Suppressor macrophage (primary cell): ENCODE measurements around the gene NUTF2.
A peak's percentile ranks its signal among the peaks of the same experiment; 100 is the strongest.
"Not testable (repeated sequence)": the region's sequence is repeated elsewhere in the genome, so short reads cannot be mapped to it uniquely, and the experiment has no call there.

Experiments used
- DNase-seq, 4 experiments: peaks; one replicate each; pipeline ENCODE4 v3.0.0-alpha.2; 2020 to 2022
- total RNA-seq, 17 experiments: gene quantifications; one replicate each; lab custom pipeline; 2026; ENCODE audit warnings: mixed read lengths in 6 of 17, inconsistent platforms in 3 of 17; lab: John Stamatoyannopoulos, UW

NUTF2 gene
- 32.9 to 74.4 (median 52.8) reads per million in 17 experiments for total RNA-seq

- peak; percentile 96 to 98 (median 96) for DNase-seq
Measured at GRCh38 chr16:67846320-67847063, at the start of gene NUTF2. NUTF2 (plus strand) TSS chr16:67846933; CDS start chr16:67865131, 18,198 bp downstream.

- DNase-seq, result peak; percentile 57 to 79 (median 78)
Measured at GRCh38 chr16:67800338-67800926, 46.3 kb upstream of the NUTF2 start.

- no peak for DNase-seq
Measured at GRCh38 chr16:67801241-67801640, 45.5 kb upstream of the NUTF2 start.

GRCh38 chr16:67801883-67802282, 44.9 kb upstream of the NUTF2 start:
- no peak for DNase-seq

- DNase-seq, result peak; percentile 38 to 69 (median 68)
Measured at GRCh38 chr16:67803894-67804293, 42.8 kb upstream of the NUTF2 start.

DNA sequence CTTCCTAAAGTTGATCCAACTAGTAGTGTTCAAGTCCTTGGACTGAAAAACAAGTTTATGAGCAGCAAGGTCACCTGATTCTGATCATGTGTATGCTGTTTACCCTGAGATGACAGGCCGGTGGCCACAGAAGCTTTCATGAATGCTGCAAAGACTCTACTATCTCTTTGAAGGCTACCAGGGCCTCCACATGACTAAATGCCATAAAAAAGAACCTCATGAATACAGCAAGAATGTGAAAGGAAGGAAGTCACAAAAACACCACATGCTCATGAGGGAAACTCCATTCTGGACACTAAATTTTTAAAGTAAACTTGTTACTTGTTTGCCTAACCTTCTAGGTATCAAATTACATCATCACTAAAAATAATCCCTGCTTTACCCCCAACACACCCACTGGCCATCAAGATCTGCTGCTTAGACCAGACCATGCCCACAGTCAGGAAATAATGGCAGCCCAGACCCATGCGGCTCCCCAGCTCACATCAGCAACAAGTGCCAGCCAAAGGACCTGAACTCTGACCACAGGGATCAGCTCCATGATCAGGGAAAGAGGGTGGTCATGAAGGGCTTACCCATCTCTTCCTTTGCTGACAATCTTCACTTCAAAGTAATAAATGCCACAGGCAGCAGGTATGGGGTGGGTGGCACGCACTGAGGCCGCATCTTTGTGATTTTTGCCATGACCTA, 41.7 kb upstream of the NUTF2 start:
- peak; percentile 9 to 41 (median 32) for DNase-seq

DNA sequence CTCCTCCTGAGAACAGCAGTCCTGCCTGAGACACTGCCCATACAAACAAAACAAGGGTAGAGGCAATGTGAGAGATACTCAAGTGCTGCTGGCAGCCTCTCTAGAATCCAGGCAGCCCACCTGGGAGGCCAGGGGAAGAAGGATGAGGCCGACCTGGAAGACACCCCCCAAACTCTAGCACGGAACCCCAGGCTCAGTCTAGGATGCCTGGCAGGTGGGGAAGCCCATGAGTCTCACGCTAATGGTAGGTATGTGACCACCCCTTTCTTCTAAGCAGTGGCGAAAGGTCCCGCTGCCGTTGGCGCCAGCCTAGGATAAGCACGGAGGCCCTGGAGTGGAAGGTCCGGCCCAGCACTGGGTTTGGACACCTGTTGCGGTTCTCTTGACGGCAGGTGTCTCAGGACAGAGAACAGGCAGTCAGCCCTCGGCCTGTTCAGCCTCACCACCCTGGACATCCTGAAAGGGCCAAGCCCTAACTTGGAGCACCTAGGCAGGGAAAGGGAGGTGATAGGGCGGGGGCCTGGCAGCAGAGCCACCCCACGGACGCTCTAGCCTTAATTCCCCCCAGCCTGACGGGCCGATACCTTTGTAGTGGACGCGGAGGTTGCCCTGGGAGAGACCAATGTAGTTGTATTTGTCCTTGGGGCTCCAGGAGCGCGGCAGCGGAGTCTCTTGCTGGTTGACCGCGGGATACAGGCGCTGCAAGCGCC, 40.9 kb upstream of the NUTF2 start:
- DNase-seq, result peak in 1 of 4 experiments; percentile 6

- DNase-seq, result peak; percentile 97 to 99 (median 98)
Measured at GRCh38 chr16:67806428-67807147, 40.1 kb upstream of the NUTF2 start, which contains the start of the genes RANBP10 and TSNAXIP1. RANBP10 (minus strand) TSS chr16:67806560; CDS start chr16:67806536, 24 bp downstream. TSNAXIP1 (plus strand) TSS chr16:67806889; CDS start chr16:67807150, 261 bp downstream.

DNA sequence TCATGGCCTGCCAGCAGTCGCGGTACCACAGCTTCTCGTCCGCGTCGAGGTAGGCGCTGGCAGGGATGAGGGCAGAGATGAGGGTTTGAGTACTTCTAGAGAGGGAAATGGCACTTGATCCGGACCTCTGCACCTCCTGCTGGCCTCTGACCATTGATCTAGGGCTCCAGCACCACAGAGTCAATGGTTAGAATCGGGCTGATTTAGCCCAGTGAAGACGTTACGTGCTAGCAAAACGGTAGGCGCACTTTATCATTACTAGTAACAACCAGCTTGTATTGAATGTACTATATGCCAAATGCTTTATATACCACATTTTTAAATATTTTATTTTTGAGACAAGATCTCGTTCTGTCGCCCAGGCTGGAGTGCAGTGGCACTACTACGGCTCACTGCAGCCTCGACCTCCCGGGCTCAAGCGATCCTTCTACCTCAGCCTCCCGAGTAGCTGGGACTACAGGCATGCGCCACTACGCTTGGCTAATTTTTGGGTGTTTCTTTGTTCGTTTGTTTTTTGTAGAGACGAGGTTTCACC, 39.5 kb upstream of the NUTF2 start:
- no peak for DNase-seq

DNA sequence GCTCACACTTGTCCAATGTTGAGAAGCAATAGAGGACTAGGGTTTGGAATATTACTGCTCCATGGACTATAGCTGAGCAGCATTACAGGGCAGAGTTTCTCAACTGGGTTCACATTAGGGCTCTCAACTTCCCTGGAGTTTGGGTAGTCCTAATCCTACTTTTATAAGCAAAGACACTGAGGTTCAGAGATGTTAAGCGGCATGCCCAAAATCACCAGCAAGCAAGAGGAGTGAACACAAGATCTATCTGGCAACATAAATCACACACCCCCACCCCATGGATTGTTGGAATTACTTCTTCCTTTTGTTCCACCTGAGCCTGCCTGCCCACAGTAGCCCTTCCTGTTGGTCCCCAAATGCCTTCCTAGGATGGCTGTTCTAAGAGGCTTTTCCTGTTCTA, 34.8 kb upstream of the NUTF2 start:
- DNase-seq, result no peak

DNA sequence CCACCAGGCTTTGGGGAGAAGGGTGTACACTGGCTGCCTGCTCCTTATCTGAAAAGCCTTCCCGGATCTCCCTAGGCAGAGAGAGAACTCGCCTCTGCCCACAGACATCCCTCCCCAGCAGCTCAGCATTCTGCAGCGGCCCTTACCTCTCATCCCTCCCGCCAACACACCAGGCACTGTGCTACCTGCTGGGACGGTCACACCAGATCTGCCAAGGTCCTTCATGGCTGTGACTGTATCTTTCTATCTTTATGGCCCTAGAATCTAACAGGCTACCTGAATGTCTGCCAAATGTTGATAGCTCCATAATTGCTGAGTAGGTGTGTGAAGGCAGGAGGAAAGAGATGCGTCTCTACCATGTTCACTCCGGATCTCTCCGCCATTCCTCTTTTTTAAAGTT, 32.2 kb upstream of the NUTF2 start:
- DNase-seq, result no peak

GRCh38 chr16:67820608-67821259, 26.0 kb upstream of the NUTF2 start:
- DNase-seq, result no peak

DNA sequence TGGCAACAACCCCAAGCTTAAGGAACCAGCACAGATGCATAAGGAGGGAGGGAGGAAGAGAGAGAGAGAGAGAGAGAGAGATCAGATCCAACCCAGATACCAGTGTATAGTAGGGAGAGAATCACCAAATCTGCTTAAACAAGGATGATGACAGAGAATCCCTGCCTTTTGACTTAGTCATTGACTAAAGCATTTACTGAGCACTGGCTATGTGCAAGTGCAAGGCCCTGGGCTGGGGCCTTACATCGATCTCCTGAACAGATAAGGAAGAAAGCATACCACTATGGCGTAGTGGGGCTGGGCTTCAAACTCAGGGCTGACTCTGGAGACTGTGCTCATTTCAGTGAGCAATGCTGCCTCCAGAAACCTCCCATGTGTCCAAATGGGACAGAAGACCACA, 24.2 kb upstream of the NUTF2 start:
- DNase-seq, result no peak

DNA sequence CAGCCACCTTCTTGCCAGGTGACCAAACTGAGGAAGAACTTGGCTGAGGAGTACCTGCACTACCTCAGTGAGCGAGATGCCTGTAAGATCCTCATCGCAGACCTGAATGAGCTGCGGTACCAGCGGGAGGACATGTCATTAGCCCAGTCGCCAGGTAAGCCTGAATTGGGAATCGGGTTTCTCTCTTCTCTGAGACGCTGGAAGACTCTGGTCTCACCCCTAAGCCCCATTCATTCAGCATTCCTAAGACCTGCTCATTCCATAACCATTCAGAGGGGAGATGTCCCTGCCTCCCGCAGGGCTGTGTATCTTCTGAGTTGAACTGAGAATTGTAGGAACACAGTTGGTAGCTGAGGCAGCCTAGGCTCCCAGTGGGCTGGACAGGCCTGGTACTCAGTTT, 21.6 kb upstream of the NUTF2 start:
- DNase-seq, result no peak

DNA sequence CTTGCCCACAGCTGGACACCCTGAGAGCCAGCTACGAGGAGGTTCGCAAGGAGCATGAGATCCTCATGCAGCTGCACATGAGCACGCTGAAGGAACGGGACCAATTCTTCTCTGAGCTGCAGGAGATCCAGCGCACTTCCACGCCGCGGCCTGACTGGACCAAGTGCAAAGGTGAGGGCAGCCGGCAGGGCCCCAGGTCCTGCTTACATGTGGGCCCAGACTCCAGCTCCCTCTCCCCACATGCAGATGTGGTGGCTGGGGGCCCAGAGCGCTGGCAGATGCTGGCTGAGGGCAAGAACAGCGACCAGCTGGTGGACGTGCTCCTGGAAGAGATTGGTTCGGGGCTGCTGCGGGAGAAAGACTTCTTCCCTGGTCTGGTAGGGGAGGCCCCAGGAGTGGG, 20.8 kb upstream of the NUTF2 start:
- DNase-seq, result no peak

- no peak for DNase-seq
Measured at GRCh38 chr16:67828651-67829050, 18.1 kb upstream of the NUTF2 start.

DNA sequence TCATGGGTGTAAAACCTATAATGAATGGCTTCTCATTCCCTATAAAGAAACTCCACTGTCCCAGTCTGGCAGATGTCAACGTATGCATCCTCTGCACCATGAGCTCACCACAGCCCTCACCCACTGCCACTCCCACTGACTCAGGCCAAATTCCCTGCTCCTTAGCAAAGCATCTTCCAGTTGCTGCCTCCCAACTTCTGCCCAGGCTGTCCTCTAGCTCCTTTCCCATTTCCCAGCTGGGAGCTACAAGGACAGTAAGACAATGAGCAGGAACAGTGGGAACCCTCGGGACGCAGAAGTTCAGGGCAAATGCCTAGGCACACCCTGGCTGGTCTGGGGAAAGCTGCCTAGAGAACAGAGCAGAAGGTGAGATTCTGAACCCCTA, 13.7 kb upstream of the NUTF2 start:
- peak; percentile 9 to 40 (median 32) for DNase-seq

GRCh38 chr16:67833415-67834241, 13.1 kb upstream of the NUTF2 start:
- DNase-seq, result peak; percentile 95 to 97 (median 96)

DNA sequence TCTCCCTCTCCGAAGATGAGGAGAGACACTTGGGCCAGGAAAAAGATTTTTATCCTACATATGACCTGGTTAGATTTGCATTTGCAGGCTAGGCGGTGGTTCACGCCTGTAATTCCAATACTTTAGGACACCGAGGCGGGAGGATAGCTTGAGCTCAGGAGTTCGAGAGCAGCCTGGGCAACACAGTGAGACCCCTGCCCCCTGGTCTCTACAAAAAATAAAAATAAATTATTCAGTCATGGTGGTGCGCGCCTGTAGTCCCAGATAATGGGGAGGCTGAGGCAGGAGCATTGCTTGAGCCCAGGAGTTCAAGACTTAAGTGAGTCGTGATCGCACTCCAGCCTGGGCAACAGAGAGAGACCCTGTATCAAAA, 12.5 kb upstream of the NUTF2 start:
- DNase-seq, result no peak

- DNase-seq, result not testable (repeated sequence)
Measured at GRCh38 chr16:67837190-67837589, 9.5 kb upstream of the NUTF2 start.
